Heart right ventricle (tissue), 16 donors: ENCODE measurements around the gene SMARCAD1. TPM values are rescaled to one million over a fixed set of nuclear protein-coding genes. Genes with fewer than 3 reads are reported as not detected.
A peak's percentile ranks its signal among the peaks of the same experiment; 100 is the strongest.
"Not testable (repeated sequence)": the region's sequence is repeated elsewhere in the genome, so short reads cannot be mapped to it uniquely, and the experiment has no call there.

Experiments
- ATAC-seq, 8 donors: fragments of 200-7000 bp; cut with Tn5 transposase; one replicate each; pipeline ENCODE4 v1.9.1; 2020; ENCODE audit warnings: mild to moderate bottlenecking in 8 of 8, moderate library complexity in 8 of 8, moderate number of reproducible peaks in 1 of 8
- DNase-seq, 2 donors: peaks; one replicate each; pipeline ENCODE4 v3.0.0-alpha.2; 2020
- H3K27ac ChIP-seq, 10 donors: fragments of 200-600 bp; sonication (generic) in 2 of 10; one replicate each; pipeline versions ENCODE4 v1.5.0 to v1.8.0; 2020 to 2022; ENCODE audit warnings: mild to moderate bottlenecking in 3 of 10
- H3K27me3 ChIP-seq, 7 donors: fragments of 200-600 bp; one replicate each; pipeline ENCODE4 v1.8.0; 2021 to 2022; ENCODE audit warnings: mild to moderate bottlenecking in 2 of 7
- H3K36me3 ChIP-seq, 9 donors: fragments of 200-600 bp; sonication (generic) in 1 of 9; one replicate each; pipeline versions ENCODE4 v1.5.0 to v1.8.0; 2020 to 2022; ENCODE audit warnings: mild to moderate bottlenecking in 2 of 9
- H3K4me1 ChIP-seq, 9 donors: fragments of 200-600 bp; sonication (generic) in 1 of 9; one replicate each; pipeline versions ENCODE4 v1.5.0 to v1.8.0; 2020 to 2022; ENCODE audit warnings: mild to moderate bottlenecking in 4 of 9
- H3K4me3 ChIP-seq, 10 donors: fragments of 200-600 bp; sonication (generic) in 2 of 10; one replicate each; pipeline versions ENCODE4 v1.5.0 to v1.8.0; 2020 to 2022; ENCODE audit warnings: mild to moderate bottlenecking in 7 of 10, moderate library complexity in 2 of 10
- H3K9me3 ChIP-seq, 11 donors: fragments of 200-600 bp in 10 of 11; sonication (generic) in 2 of 11; one replicate each; pipeline versions ENCODE4 v1.5.0 to v1.8.0; 2013 to 2022; ENCODE audit warnings: mild to moderate bottlenecking in 2 of 11, control low read depth in 1 of 11, moderate library complexity in 1 of 11
- WGBS, 2 donors: extraction: QIAGEN DNeasy Blood & Tissue Kit; methylation state at CpG; one replicate each; pipeline ENCODE4 v1.1.7; 2013; ENCODE audit warnings: inconsistent platforms in 1 of 2; 5-methylcytosine and 5-hydroxymethylcytosine counted together
- intact Hi-C, 10 donors: fragments of 100-400 bp; cut with DNase I; formaldehyde crosslinking; loops; one replicate each; pipeline versions ENCODE4 v1.11.1 to v1.14.2; 2022
- polyA plus RNA-seq, 2 donors: library from polyadenylated mRNA; stranded (reverse); fragments of 200-250 nt; gene quantifications; one replicate each; pipeline ENCODE4 v1.2.3, GENCODE V29; 2013
- total RNA-seq, 10 donors: library from RNA; stranded (reverse); fragmentation: NEBNext Ultra II Directional in 3 of 10; extraction: Animal tissue kit (Norgen Biotek cat#: 25700) in 3 of 10; gene quantifications; one replicate each; pipeline versions ENCODE4 v1.2.1 to v1.2.4, GENCODE V29; 2021 to 2023
- TF ChIP-seq, protein P1 (sequence below), 9 donors: fragments of 200-600 bp; sonication (generic) in 2 of 9; IDR thresholded peaks; one replicate each; pipeline versions ENCODE4 v1.5.0 to v1.8.0; 2021 to 2022; ENCODE audit warnings: antibody characterized with exemption in 9 of 9, mild to moderate bottlenecking in 5 of 9, moderate library complexity in 1 of 9
- donor health status: Arrhythmogenic right ventricular cardiomyopathy.
- donor health status: ischemic (EF 13 %, LVEDD 7.1; RV severe dilation, severe dysfunction).
- donor health status: healthy with polysubstance abuse.
- donor health status: DM: no; HTN: yes; CAD: no.
- donor health status: DM: no; HTN: no; CAD: no.
- donor health status: ischemic (EF 25% LVEDD 6.9; RV normal size, moderate dysfunction).
- donor health status: ischemic (EF 25% LVEDD 5.7; RV mildly dilated, moderate dysfunction).
- donor health status: healthy.
- donor health status: DM: yes; HTN: yes; CAD: no.
- donor health status: Ischemic cardiomyopathy.
- donor health status: ischemic (EF 35%, LVEDD 5.7; RV mildly dilated, moderate dysfunction).
- donor health status: nonischemic (EF 11% LVEDD 7.7; RV severe dilation, severe dysfunction).
- donor health status: DM: yes; HTN: yes; CAD: no.
- donor health status: PGD.
- donor health status: ischemic (EF 29% LVEDD 5.4; RV normal size, mild dysfunction).
- donor health status: nonischemic (EF 23%, LVEDD 6.1; RV moderate dilation, normal function).

The SMARCAD1 gene
- total and polyA plus RNA-seq, 12 donors: 4.5 to 15.1 (median 10.8) TPM

DNA sequence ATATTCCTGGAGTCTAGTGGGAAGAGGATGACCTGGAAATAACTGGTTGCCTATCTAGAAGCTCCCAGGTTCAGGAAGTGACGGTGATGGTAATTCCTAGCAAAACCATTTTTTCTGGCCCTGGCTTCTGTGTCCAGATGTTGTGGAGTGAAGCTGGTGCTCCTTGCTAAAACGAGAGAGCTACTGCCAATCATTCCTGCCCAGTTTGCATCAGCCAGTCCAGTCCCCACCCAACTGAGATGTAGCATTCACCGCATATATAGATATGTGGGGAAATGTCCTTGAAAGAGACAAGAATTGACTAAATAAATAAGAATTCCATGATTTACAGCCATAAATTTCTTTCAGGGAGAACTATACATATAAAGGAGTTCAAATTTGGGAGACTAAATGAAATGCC lies 128.6 kb downstream of the SMARCAD1 start:
- ATAC-seq (no peak), DNase-seq (no peak)
- H3K4me1 ChIP-seq: peaks cover 0 to 17% (median 6%) of the 10 kb centered on the region in 9 donors
- no peak overlapping the region for H3K27ac ChIP-seq
- no peaks in the 10 kb centered on the region for H3K9me3 ChIP-seq
- no peaks in the 10 kb centered on the region for H3K36me3 ChIP-seq
- intact Hi-C loops: loop anchor here in 3 of 10 donors (10.0 kb wide), 2 partner anchors 48 to 398 kb away; no protein-coding TSS in a partner anchor
- no peak overlapping the region for H3K4me3 ChIP-seq
- WGBS, 2 donors: 80 to 84% methylated on average over 3 of the region's 3 CpGs
- no peaks in the 10 kb centered on the region for H3K27me3 ChIP-seq
- TF ChIP-seq, protein P1, sequence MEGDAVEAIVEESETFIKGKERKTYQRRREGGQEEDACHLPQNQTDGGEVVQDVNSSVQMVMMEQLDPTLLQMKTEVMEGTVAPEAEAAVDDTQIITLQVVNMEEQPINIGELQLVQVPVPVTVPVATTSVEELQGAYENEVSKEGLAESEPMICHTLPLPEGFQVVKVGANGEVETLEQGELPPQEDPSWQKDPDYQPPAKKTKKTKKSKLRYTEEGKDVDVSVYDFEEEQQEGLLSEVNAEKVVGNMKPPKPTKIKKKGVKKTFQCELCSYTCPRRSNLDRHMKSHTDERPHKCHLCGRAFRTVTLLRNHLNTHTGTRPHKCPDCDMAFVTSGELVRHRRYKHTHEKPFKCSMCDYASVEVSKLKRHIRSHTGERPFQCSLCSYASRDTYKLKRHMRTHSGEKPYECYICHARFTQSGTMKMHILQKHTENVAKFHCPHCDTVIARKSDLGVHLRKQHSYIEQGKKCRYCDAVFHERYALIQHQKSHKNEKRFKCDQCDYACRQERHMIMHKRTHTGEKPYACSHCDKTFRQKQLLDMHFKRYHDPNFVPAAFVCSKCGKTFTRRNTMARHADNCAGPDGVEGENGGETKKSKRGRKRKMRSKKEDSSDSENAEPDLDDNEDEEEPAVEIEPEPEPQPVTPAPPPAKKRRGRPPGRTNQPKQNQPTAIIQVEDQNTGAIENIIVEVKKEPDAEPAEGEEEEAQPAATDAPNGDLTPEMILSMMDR (IDR thresholded peaks at IDR 0.05): no peak

DNA sequence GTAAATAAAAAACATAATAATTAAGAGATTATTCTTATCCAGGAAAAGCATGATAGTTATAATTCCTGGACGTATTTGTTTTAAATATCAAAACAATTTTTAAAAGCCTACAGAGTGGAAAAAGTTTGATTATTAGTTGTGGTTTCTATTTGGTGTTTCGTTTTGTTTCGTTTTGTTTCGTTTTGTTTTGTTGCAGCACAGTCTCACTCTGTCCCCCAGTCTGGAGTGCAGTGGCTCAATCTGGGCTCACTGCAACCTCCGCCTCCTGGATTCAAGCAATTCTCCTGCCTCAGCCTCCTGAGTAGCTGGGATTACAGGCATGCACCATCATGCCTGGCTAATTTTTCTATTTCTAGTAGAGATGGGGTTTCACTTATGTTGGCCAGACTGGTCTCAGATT lies 129.1 kb downstream of the SMARCAD1 start:
- not testable (repeated sequence) for H3K4me3 ChIP-seq, H3K9me3 ChIP-seq, ATAC-seq, H3K36me3 ChIP-seq, H3K27ac ChIP-seq, DNase-seq, H3K27me3 ChIP-seq
- intact Hi-C loops: loop anchor here in 3 of 10 donors (10.0 kb wide), 2 partner anchors 48 to 398 kb away; no protein-coding TSS in a partner anchor
- 93 to 94% methylated on average over 5 of the region's 5 CpGs for WGBS, 2 donors
- peaks cover 0 to 17% (median 6%) of the 10 kb centered on the region in 9 donors for H3K4me1 ChIP-seq

DNA sequence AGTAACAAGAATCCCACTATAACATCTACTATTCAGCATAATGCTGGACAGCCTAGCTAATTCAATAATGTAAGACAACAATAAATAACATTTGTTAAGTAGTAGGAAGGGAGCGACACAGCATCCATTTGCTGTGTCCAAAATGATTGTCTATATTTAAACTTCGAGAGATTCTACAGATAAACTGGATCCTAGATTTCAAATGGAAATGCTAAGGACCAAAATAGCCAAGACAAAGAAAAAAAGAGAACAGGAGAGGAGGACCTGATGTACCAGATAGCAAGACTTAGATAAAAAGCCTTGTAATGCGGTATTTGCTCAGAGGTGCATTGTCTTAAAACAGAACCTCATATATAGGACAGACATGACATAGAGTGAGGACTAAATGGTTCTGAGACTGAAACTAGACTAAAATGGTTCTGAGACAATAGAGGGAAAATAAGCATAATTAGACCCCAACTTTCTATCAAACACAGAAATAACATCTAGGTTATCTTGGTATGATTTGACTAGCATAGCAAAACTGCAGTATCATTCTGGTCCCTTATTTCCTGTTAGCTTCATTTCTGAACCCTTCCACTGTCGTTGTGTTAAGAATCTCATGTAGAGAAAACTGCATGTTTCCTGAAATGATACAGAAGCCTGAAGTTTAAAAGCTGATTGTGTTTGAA lies 131.2 kb downstream of the SMARCAD1 start:
- no peaks in the 10 kb centered on the region for H3K36me3 ChIP-seq
- peaks cover 0 to 15% (median 6%) of the 10 kb centered on the region in 9 donors for H3K4me1 ChIP-seq
- 70 to 74% methylated on average over 4 of the region's 4 CpGs for WGBS, 2 donors
- H3K4me3 ChIP-seq: no peak overlapping the region
- no peak overlapping the region for H3K27ac ChIP-seq
- no peaks in the 10 kb centered on the region for H3K27me3 ChIP-seq
- H3K9me3 ChIP-seq: no peaks in the 10 kb centered on the region
- intact Hi-C loops: loop anchor here in 3 of 10 donors (10.0 kb wide), 2 partner anchors 46 to 396 kb away; no protein-coding TSS in a partner anchor
- TF ChIP-seq, protein P1 (IDR thresholded peaks at IDR 0.05): no peak
- ATAC-seq: no peak
- DNase-seq: no peak

DNA sequence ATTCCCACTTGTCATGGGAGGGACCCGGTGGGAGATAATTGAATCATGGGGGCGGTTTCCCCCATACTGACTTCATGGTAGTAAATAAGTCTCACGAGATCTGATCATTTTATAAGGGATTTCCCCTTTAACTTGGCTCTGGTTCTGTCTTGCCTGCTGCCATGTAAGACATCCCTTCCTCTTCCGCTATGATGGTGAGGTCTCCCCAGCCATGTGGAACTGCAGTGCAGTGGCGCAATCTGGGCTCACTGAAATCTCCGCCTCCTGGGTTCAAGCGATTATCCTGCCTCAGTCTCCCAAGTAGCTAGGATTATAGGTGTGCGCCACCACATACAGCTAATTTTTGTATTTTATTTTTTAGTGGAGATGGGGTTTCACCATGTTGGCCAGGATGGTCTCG lies 132.1 kb downstream of the SMARCAD1 start:
- peak overlapping the region in 1 of 10 donors; percentile 6 for H3K4me3 ChIP-seq

More for the DNA sequence above, 132.1 kb downstream of the SMARCAD1 start:
- DNase-seq: no peak
- Histone ChIP-seq H3K36me3 (no peaks in the 10 kb centered on the region), H3K27ac (no peak overlapping the region), H3K9me3 (no peaks in the 10 kb centered on the region), H3K4me1 (peaks cover 0 to 5% (median 4%) of the 10 kb centered on the region in 9 donors), H3K27me3 (no peaks in the 10 kb centered on the region)
- WGBS, 2 donors: 80 to 81% methylated on average over 9 of the region's 9 CpGs
- intact Hi-C loops: loop anchor here in 3 of 10 donors (10.0 kb wide), 2 partner anchors 45 to 395 kb away; no protein-coding TSS in a partner anchor
- TF ChIP-seq, protein P1 (IDR thresholded peaks at IDR 0.05): no peak
- peak in 1 of 8 donors; percentile 26 for ATAC-seq

Other genes starting within 250 kb of the SMARCAD1 start
- gene HPGDS, start 135.0 kb downstream of the SMARCAD1 start, total RNA-seq: 1 to 10 TPM in 7 of 10 donors, under 1 TPM in 3; 0.45 to 3.0 (median 1.1) TPM
- gene HPGDS, start 135.0 kb downstream of the SMARCAD1 start, polyA plus RNA-seq: under 1 TPM; 0.13 to 0.73 TPM
- 1,000 to 10,000 TPM in 9 of 10 donors, 100 to 1,000 TPM in 1; 856 to 1,549 (median 1,274) TPM for gene PDLIM5, start 244.1 kb downstream of the SMARCAD1 start, total RNA-seq
- gene PDLIM5, start 244.1 kb downstream of the SMARCAD1 start, polyA plus RNA-seq: 100 to 1,000 TPM; 221 to 521 TPM